A549 (cell line): Measurements from ENCODE around the gene ARMH3.

Source experiments
- MAFK ChIP-seq: fragments of 450-650 bp; IDR thresholded peaks from 2 replicates; pipeline ENCODE4 v1.6.1; 2014; ENCODE audit not compliant: partially characterized antibody
- MYC ChIP-seq: IDR thresholded peaks from 2 replicates; pipeline ENCODE4 v1.6.1; 2012; ENCODE audit warnings: mild to moderate bottlenecking, inconsistent platforms, low read length, improper control_type of control experiment, borderline replicate concordance
- POLR2A ChIP-seq: IDR thresholded peaks from 2 replicates; pipeline ENCODE4 v1.6.1; 2012; ENCODE audit warnings: mild to moderate bottlenecking, low read length
- RAD21 ChIP-seq, 2 experiments: fragments of >200 bp in 1 of 2; sonication (Bioruptor Twin) in 1 of 2; formaldehyde crosslinking in 1 of 2; IDR thresholded peaks in 1 of 2; conservative IDR thresholded peaks in 1 of 2; 2 replicates in 1 of 2; 3 replicates in 1 of 2; pipeline ENCODE4 v1.6.1; 2012 to 2018; ENCODE audit warnings: inconsistent platforms in 1 of 2
- SMC3 ChIP-seq: fragments of >200 bp; sonication (Bioruptor Twin); formaldehyde crosslinking; IDR thresholded peaks from 3 replicates; pipeline ENCODE4 v1.6.1; 2018; ENCODE audit warnings: inconsistent platforms
- SREBF2 ChIP-seq: fragments of 450-650 bp; IDR thresholded peaks from 2 replicates; pipeline ENCODE4 v1.6.1; 2014; ENCODE audit warnings: mild to moderate bottlenecking, moderate library complexity
- TF ChIP-seq, protein P1 (sequence below): fragments of >200 bp; sonication (Bioruptor Twin); formaldehyde crosslinking; IDR thresholded peaks from 3 replicates; pipeline ENCODE4 v1.5.1; 2016
- TF ChIP-seq, protein P2 (sequence below): fragments of 450-650 bp; IDR thresholded peaks from 2 replicates; pipeline ENCODE4 v1.6.1; 2014; ENCODE audit warnings: antibody characterized with exemption
- TF ChIP-seq, protein P3 (sequence below): fragments of 200-600 bp; sonication (generic); IDR thresholded peaks from 2 replicates; pipeline ENCODE4 v1.6.1; 2016; ENCODE audit warnings: antibody characterized with exemption, mild to moderate bottlenecking, moderate library complexity

- TF ChIP-seq, protein P1, sequence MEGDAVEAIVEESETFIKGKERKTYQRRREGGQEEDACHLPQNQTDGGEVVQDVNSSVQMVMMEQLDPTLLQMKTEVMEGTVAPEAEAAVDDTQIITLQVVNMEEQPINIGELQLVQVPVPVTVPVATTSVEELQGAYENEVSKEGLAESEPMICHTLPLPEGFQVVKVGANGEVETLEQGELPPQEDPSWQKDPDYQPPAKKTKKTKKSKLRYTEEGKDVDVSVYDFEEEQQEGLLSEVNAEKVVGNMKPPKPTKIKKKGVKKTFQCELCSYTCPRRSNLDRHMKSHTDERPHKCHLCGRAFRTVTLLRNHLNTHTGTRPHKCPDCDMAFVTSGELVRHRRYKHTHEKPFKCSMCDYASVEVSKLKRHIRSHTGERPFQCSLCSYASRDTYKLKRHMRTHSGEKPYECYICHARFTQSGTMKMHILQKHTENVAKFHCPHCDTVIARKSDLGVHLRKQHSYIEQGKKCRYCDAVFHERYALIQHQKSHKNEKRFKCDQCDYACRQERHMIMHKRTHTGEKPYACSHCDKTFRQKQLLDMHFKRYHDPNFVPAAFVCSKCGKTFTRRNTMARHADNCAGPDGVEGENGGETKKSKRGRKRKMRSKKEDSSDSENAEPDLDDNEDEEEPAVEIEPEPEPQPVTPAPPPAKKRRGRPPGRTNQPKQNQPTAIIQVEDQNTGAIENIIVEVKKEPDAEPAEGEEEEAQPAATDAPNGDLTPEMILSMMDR, result no peak
- TF ChIP-seq SMC3 (no peak), POLR2A (no peak), MYC (no peak), MAFK (no peak), RAD21 (conservative IDR thresholded peaks at IDR 0.05 in 1 of 2, IDR thresholded peaks at IDR 0.05 in 1 of 2) (no peak), SREBF2 (no peak)
- TF ChIP-seq, protein P2, sequence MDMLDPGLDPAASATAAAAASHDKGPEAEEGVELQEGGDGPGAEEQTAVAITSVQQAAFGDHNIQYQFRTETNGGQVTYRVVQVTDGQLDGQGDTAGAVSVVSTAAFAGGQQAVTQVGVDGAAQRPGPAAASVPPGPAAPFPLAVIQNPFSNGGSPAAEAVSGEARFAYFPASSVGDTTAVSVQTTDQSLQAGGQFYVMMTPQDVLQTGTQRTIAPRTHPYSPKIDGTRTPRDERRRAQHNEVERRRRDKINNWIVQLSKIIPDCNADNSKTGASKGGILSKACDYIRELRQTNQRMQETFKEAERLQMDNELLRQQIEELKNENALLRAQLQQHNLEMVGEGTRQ, result no peak
- TF ChIP-seq, protein P3, sequence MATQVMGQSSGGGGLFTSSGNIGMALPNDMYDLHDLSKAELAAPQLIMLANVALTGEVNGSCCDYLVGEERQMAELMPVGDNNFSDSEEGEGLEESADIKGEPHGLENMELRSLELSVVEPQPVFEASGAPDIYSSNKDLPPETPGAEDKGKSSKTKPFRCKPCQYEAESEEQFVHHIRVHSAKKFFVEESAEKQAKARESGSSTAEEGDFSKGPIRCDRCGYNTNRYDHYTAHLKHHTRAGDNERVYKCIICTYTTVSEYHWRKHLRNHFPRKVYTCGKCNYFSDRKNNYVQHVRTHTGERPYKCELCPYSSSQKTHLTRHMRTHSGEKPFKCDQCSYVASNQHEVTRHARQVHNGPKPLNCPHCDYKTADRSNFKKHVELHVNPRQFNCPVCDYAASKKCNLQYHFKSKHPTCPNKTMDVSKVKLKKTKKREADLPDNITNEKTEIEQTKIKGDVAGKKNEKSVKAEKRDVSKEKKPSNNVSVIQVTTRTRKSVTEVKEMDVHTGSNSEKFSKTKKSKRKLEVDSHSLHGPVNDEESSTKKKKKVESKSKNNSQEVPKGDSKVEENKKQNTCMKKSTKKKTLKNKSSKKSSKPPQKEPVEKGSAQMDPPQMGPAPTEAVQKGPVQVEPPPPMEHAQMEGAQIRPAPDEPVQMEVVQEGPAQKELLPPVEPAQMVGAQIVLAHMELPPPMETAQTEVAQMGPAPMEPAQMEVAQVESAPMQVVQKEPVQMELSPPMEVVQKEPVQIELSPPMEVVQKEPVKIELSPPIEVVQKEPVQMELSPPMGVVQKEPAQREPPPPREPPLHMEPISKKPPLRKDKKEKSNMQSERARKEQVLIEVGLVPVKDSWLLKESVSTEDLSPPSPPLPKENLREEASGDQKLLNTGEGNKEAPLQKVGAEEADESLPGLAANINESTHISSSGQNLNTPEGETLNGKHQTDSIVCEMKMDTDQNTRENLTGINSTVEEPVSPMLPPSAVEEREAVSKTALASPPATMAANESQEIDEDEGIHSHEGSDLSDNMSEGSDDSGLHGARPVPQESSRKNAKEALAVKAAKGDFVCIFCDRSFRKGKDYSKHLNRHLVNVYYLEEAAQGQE, result no peak
Observed at GRCh38 chr10:101895781-101896180, 160.2 kb downstream of the ARMH3 start.
